Measurements from ENCODE around the gene GGCX.

Gene GGCX

DNA sequence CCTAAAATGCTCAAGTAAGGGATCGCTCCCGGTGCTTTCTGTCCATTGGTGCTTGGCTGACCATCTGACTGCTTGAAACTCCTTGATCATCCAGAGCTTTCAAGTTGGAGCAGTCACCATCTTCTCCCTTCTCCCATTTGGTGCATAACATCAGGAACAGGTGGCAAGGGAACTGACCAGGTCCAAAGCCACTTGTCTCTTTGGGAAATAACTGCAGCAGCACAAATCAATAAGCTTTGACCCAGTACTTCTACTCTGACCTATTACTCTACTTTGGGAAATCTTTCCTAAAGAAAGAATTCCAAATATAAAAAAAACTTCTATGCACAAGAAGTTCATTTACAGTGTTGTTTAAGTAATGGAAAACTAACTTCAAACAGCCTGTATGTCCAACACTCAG is 32.9 kb downstream of the GGCX start:
- no peak overlapping the region for H3K4me3 Mint-ChIP-seq
- H3K27ac Mint-ChIP-seq: no peak overlapping the region
- no peaks in the 10 kb centered on the region for H3K9me3 Mint-ChIP-seq
- no peaks in the 10 kb centered on the region for H3K36me3 Mint-ChIP-seq (ENCODE audit: low read depth)
- DNase-seq: no peak
- peaks cover 11% of the 10 kb centered on the region for H3K27me3 Mint-ChIP-seq (ENCODE audit: low read depth, poor library complexity)
- peaks cover 40% of the 10 kb centered on the region for H3K4me1 Mint-ChIP-seq
- TF ChIP-seq, protein P1, sequence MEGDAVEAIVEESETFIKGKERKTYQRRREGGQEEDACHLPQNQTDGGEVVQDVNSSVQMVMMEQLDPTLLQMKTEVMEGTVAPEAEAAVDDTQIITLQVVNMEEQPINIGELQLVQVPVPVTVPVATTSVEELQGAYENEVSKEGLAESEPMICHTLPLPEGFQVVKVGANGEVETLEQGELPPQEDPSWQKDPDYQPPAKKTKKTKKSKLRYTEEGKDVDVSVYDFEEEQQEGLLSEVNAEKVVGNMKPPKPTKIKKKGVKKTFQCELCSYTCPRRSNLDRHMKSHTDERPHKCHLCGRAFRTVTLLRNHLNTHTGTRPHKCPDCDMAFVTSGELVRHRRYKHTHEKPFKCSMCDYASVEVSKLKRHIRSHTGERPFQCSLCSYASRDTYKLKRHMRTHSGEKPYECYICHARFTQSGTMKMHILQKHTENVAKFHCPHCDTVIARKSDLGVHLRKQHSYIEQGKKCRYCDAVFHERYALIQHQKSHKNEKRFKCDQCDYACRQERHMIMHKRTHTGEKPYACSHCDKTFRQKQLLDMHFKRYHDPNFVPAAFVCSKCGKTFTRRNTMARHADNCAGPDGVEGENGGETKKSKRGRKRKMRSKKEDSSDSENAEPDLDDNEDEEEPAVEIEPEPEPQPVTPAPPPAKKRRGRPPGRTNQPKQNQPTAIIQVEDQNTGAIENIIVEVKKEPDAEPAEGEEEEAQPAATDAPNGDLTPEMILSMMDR (IDR thresholded peaks at IDR 0.05): no peak

- TF ChIP-seq, protein P1 (IDR thresholded peaks at IDR 0.05): no peak
- H3K4me3 Mint-ChIP-seq: no peak overlapping the region
- H3K9me3 Mint-ChIP-seq: no peaks in the 10 kb centered on the region
- H3K36me3 Mint-ChIP-seq (ENCODE audit: low read depth): no peaks in the 10 kb centered on the region
- no peak for DNase-seq
- peaks cover 9% of the 10 kb centered on the region for H3K27me3 Mint-ChIP-seq (ENCODE audit: low read depth, poor library complexity)
- H3K27ac Mint-ChIP-seq: no peak overlapping the region
- H3K4me1 Mint-ChIP-seq: peaks cover 45% of the 10 kb centered on the region
Measured at GRCh38 chr2:85527787-85528186, 33.5 kb downstream of the GGCX start.

DNA sequence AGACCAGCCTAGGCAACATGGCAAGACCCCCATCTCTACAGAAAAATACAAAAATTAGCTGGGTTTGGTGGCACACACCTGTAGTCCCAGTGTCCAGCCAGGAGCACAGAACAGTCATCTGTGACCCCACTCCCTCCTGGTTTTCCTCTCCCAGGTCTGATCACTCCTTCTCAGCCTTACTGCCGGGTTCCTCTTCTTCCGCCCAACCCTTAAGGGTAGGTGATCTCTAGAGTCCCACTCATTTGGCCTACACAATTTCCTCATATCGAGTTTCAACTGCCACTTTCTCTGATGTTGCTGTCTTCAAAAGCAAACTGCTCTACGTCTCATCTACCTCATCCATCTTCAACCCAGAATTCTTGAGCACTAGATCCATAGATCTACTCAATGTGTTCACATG is 35.7 kb downstream of the GGCX start:
- H3K9me3 Mint-ChIP-seq: no peaks in the 10 kb centered on the region
- H3K27ac Mint-ChIP-seq: peak overlapping the region; percentile 80
- TF ChIP-seq, protein P1 (IDR thresholded peaks at IDR 0.05): no peak
- no peak for DNase-seq
- H3K27me3 Mint-ChIP-seq (ENCODE audit: low read depth, poor library complexity): peaks cover 6% of the 10 kb centered on the region
- peak overlapping the region; percentile 43 for H3K4me3 Mint-ChIP-seq
- peaks cover 46% of the 10 kb centered on the region for H3K4me1 Mint-ChIP-seq
- no peaks in the 10 kb centered on the region for H3K36me3 Mint-ChIP-seq (ENCODE audit: low read depth)

- TF ChIP-seq, protein P1 (IDR thresholded peaks at IDR 0.05): no peak
- H3K4me3 Mint-ChIP-seq: peak overlapping the region; percentile 30
- no peaks in the 10 kb centered on the region for H3K9me3 Mint-ChIP-seq
- peak overlapping the region; percentile 93 for H3K27ac Mint-ChIP-seq
- no peaks in the 10 kb centered on the region for H3K36me3 Mint-ChIP-seq (ENCODE audit: low read depth)
- peaks cover 46% of the 10 kb centered on the region for H3K4me1 Mint-ChIP-seq
- H3K27me3 Mint-ChIP-seq (ENCODE audit: low read depth, poor library complexity): peaks cover 6% of the 10 kb centered on the region
- DNase-seq: no peak
Measured at GRCh38 chr2:85525029-85525428, 36.3 kb downstream of the GGCX start.

DNA sequence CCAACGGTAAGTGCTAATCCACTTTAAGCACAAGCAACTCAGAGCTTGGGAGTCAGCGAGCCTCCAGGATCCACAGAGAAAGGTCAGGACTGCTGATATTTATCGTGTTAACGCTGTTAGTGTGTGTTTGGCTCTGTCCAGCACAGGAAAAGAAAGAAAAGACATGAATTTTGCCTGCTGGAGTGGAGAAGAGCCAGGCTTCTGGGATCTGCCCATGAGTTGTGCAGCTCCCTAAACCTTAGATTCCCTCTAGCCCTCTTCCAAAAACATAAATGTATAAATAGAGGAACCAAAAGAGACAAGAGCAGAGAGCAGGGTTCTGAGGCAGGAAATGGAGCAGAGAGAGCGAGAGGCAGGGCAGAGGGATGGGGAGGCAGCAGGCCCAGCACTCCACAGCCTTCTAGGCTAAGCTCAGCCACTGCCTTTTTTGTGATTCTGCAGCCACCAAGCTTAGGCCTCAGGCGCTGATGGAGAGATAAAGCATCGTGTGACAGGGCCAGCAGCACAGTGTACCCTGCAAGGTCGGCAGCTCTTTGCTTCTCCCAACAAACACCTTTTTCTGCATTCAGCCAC is 36.9 kb downstream of the GGCX start:
- Mint-ChIP-seq H3K4me3 (peak overlapping the region; percentile 30), H3K27ac (peak overlapping the region; percentile 93), H3K4me1 (peaks cover 46% of the 10 kb centered on the region), H3K36me3 (ENCODE audit: low read depth) (no peaks in the 10 kb centered on the region), H3K9me3 (no peaks in the 10 kb centered on the region), H3K27me3 (ENCODE audit: low read depth, poor library complexity) (peaks cover 6% of the 10 kb centered on the region)
- DNase-seq: no peak
- TF ChIP-seq, protein P1 (IDR thresholded peaks at IDR 0.05): no peak

GRCh38 chr2:85523903-85524335 is 37.4 kb downstream of the GGCX start:
- Mint-ChIP-seq H3K4me3 (peak overlapping the region; percentile 51), H3K36me3 (ENCODE audit: low read depth) (no peaks in the 10 kb centered on the region), H3K9me3 (no peaks in the 10 kb centered on the region), H3K27ac (peak overlapping the region; percentile 93), H3K27me3 (ENCODE audit: low read depth, poor library complexity) (peaks cover 6% of the 10 kb centered on the region), H3K4me1 (peaks cover 46% of the 10 kb centered on the region)
- no peak for DNase-seq
- TF ChIP-seq, protein P1 (IDR thresholded peaks at IDR 0.05): no peak
